Measurements from ENCODE around the gene PLCH2.

PLCH2 gene

GRCh38 chr1:2493218-2493617 is 17.1 kb downstream of the PLCH2 start:
- ATAC-seq = no peak
- peaks cover 5% of the 10 kb centered on the region for H3K9me3 Mint-ChIP-seq
- no peak overlapping the region for H3K4me3 Mint-ChIP-seq
- peak overlapping the region; percentile 86 for H3K27ac Mint-ChIP-seq
- H3K36me3 Mint-ChIP-seq = no peaks in the 10 kb centered on the region
- H3K4me1 Mint-ChIP-seq = peaks cover 34% of the 10 kb centered on the region
- no peak for DNase-seq (ENCODE audit: low spot score in 2 of 2)

GRCh38 chr1:2493691-2494322 is 17.7 kb downstream of the PLCH2 start:
- Mint-ChIP-seq H3K9me3 (peaks cover 2% of the 10 kb centered on the region), H3K36me3 (no peaks in the 10 kb centered on the region), H3K4me3 (no peak overlapping the region), H3K27ac (peak overlapping the region; percentile 86), H3K4me1 (peaks cover 34% of the 10 kb centered on the region)
- DNase-seq (ENCODE audit: low spot score in 2 of 2) = no peak
- no peak for ATAC-seq

- peak overlapping the region; percentile 86 for H3K27ac Mint-ChIP-seq
- no peaks in the 10 kb centered on the region for H3K36me3 Mint-ChIP-seq
- DNase-seq (ENCODE audit: low spot score in 2 of 2) = no peak
- ATAC-seq = no peak
- H3K4me1 Mint-ChIP-seq = peaks cover 34% of the 10 kb centered on the region
- no peak overlapping the region for H3K4me3 Mint-ChIP-seq
- H3K9me3 Mint-ChIP-seq = no peaks in the 10 kb centered on the region
Measured at GRCh38 chr1:2494323-2494693, 18.2 kb downstream of the PLCH2 start.

GRCh38 chr1:2495026-2495425 is 18.9 kb downstream of the PLCH2 start:
- no peaks in the 10 kb centered on the region for H3K36me3 Mint-ChIP-seq
- H3K9me3 Mint-ChIP-seq = no peaks in the 10 kb centered on the region
- DNase-seq (ENCODE audit: low spot score in 2 of 2) = no peak
- H3K4me1 Mint-ChIP-seq = peaks cover 39% of the 10 kb centered on the region
- H3K4me3 Mint-ChIP-seq = no peak overlapping the region
- no peak for ATAC-seq
- H3K27ac Mint-ChIP-seq = no peak overlapping the region

GRCh38 chr1:2495546-2495945 is 19.5 kb downstream of the PLCH2 start:
- no peak for DNase-seq (ENCODE audit: low spot score in 2 of 2)
- ATAC-seq = no peak
- Mint-ChIP-seq H3K4me1 (peaks cover 44% of the 10 kb centered on the region), H3K36me3 (no peaks in the 10 kb centered on the region), H3K27ac (peak overlapping the region; percentile 91), H3K4me3 (no peak overlapping the region), H3K9me3 (no peaks in the 10 kb centered on the region)

GRCh38 chr1:2496087-2496622 is 20.1 kb downstream of the PLCH2 start:
- Mint-ChIP-seq H3K4me1 (peaks cover 50% of the 10 kb centered on the region), H3K4me3 (no peak overlapping the region), H3K27ac (peak overlapping the region; percentile 91), H3K9me3 (no peaks in the 10 kb centered on the region), H3K36me3 (no peaks in the 10 kb centered on the region)
- ATAC-seq (peak; percentile 64), DNase-seq (ENCODE audit: low spot score in 2 of 2) (no peak)

GRCh38 chr1:2496746-2497145 is 20.7 kb downstream of the PLCH2 start:
- Mint-ChIP-seq H3K4me1 (peaks cover 50% of the 10 kb centered on the region), H3K9me3 (no peaks in the 10 kb centered on the region)
- ATAC-seq = no peak

GRCh38 chr1:2497891-2498290 is 21.8 kb downstream of the PLCH2 start:
- H3K36me3 Mint-ChIP-seq = no peaks in the 10 kb centered on the region
- H3K4me3 Mint-ChIP-seq = no peak overlapping the region
- ATAC-seq (no peak), DNase-seq (ENCODE audit: low spot score in 2 of 2) (no peak)
- H3K27ac Mint-ChIP-seq = peak overlapping the region; percentile 54
- peaks cover 48% of the 10 kb centered on the region for H3K4me1 Mint-ChIP-seq
- no peaks in the 10 kb centered on the region for H3K9me3 Mint-ChIP-seq

More at GRCh38 chr1:2496746-2497145, 20.7 kb downstream of the PLCH2 start:
- H3K4me3 Mint-ChIP-seq = no peak overlapping the region
- no peaks in the 10 kb centered on the region for H3K36me3 Mint-ChIP-seq
- H3K27ac Mint-ChIP-seq = peak overlapping the region; percentile 91
- no peak for DNase-seq (ENCODE audit: low spot score in 2 of 2)

- no peak overlapping the region for H3K4me3 Mint-ChIP-seq
- ATAC-seq = no peak
- DNase-seq (ENCODE audit: low spot score in 2 of 2) = no peak
- H3K36me3 Mint-ChIP-seq = no peaks in the 10 kb centered on the region
- H3K4me1 Mint-ChIP-seq = peaks cover 41% of the 10 kb centered on the region
- H3K27ac Mint-ChIP-seq = no peak overlapping the region
- no peaks in the 10 kb centered on the region for H3K9me3 Mint-ChIP-seq
Measured at GRCh38 chr1:2498648-2499047, 22.6 kb downstream of the PLCH2 start.

- DNase-seq (ENCODE audit: low spot score in 2 of 2) = no peak
- ATAC-seq = no peak
- Mint-ChIP-seq H3K4me3 (no peak overlapping the region), H3K9me3 (no peaks in the 10 kb centered on the region), H3K4me1 (peaks cover 35% of the 10 kb centered on the region), H3K36me3 (peaks cover 2% of the 10 kb centered on the region), H3K27ac (peak overlapping the region; percentile 92)
Measured at GRCh38 chr1:2499260-2499659, 23.2 kb downstream of the PLCH2 start.

- peak overlapping the region; percentile 41 for H3K4me3 Mint-ChIP-seq
- peak; percentile 44 for ATAC-seq
- no peak for DNase-seq (ENCODE audit: low spot score in 2 of 2)
- no peaks in the 10 kb centered on the region for H3K9me3 Mint-ChIP-seq
- peaks cover 5% of the 10 kb centered on the region for H3K36me3 Mint-ChIP-seq
- peak overlapping the region; percentile 92 for H3K27ac Mint-ChIP-seq
- peaks cover 31% of the 10 kb centered on the region for H3K4me1 Mint-ChIP-seq
Measured at GRCh38 chr1:2499986-2500596, 24.0 kb downstream of the PLCH2 start.

GRCh38 chr1:2501041-2501819 is 25.1 kb downstream of the PLCH2 start:
- peaks cover 25% of the 10 kb centered on the region for H3K4me1 Mint-ChIP-seq
- H3K27ac Mint-ChIP-seq = peak overlapping the region; percentile 92
- H3K4me3 Mint-ChIP-seq = no peak overlapping the region
- DNase-seq (ENCODE audit: low spot score in 2 of 2) = no peak
- no peaks in the 10 kb centered on the region for H3K9me3 Mint-ChIP-seq
- no peak for ATAC-seq
- H3K36me3 Mint-ChIP-seq = peaks cover 13% of the 10 kb centered on the region

GRCh38 chr1:2501820-2502119 is 25.7 kb downstream of the PLCH2 start:
- H3K36me3 Mint-ChIP-seq = peaks cover 18% of the 10 kb centered on the region
- H3K27ac Mint-ChIP-seq = no peak overlapping the region
- H3K4me1 Mint-ChIP-seq = peaks cover 20% of the 10 kb centered on the region
- H3K4me3 Mint-ChIP-seq = no peak overlapping the region
- DNase-seq (ENCODE audit: low spot score in 2 of 2) = no peak
- no peak for ATAC-seq
- H3K9me3 Mint-ChIP-seq = no peaks in the 10 kb centered on the region

- peaks cover 15% of the 10 kb centered on the region for H3K4me1 Mint-ChIP-seq
- ATAC-seq (no peak), DNase-seq (ENCODE audit: low spot score in 2 of 2) (no peak)
- H3K4me3 Mint-ChIP-seq = no peak overlapping the region
- H3K27ac Mint-ChIP-seq = no peak overlapping the region
- peaks cover 22% of the 10 kb centered on the region for H3K36me3 Mint-ChIP-seq
- H3K9me3 Mint-ChIP-seq = no peaks in the 10 kb centered on the region
Measured at GRCh38 chr1:2502210-2502609, 26.1 kb downstream of the PLCH2 start.

- Mint-ChIP-seq H3K4me3 (no peak overlapping the region), H3K9me3 (no peaks in the 10 kb centered on the region), H3K4me1 (peaks cover 15% of the 10 kb centered on the region), H3K27ac (no peak overlapping the region), H3K36me3 (peaks cover 25% of the 10 kb centered on the region)
- no peak for DNase-seq (ENCODE audit: low spot score in 2 of 2)
- ATAC-seq = no peak
Measured at GRCh38 chr1:2502661-2503553, 26.8 kb downstream of the PLCH2 start.
